HG03103 (cell line): ENCODE data around the gene HMGCS2.
A peak's percentile ranks its signal among the peaks of the same experiment; 100 is the strongest.

Experiments
- ATAC-seq: cut with Tn5 transposase; IDR thresholded peaks from one replicate; pipeline ENCODE4 v1.9.1; 2021; ENCODE audit warnings: low read depth; ENCODE audit not compliant: unreplicated experiment

HMGCS2 gene

DNA sequence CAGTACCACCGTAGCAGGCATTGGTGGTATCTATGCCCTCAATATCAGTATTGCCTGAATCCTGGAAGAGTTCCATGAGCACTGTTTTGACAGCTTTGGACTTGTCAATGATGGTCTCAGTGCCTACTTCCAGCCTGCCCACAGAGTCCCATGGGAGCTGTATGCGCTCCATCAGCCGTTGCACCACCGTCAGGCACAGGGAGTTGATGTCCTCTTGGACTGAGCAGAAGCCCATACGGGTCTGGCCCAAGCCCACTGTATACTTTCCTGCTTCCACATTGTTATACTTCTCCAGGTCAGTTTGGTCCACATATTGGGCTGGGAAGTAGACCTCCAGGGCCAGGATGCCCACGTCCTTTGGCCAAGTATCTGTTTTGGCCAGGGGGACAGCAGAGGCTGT, 4.5 kb downstream of the HMGCS2 start:
- ATAC-seq, result no peak

DNA sequence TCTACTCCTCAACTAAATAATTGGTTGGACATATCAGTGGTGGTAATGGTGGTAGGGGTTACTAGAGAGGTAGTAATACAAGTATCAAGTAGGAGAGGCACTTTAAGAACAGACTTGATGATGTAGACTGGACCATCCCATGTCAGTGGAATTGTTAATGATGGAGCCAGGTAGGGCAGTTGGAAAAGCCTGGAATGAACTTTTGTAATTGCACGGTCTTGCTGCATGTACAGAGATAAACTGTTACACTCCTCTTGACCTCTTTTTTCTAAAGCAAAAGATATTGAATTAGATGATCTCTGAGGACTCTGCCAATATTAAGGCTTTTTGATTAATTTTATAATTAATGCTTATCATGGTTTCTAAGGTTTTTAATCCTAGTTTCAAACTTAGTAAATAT, 5.8 kb downstream of the HMGCS2 start:
- no peak for ATAC-seq

DNA sequence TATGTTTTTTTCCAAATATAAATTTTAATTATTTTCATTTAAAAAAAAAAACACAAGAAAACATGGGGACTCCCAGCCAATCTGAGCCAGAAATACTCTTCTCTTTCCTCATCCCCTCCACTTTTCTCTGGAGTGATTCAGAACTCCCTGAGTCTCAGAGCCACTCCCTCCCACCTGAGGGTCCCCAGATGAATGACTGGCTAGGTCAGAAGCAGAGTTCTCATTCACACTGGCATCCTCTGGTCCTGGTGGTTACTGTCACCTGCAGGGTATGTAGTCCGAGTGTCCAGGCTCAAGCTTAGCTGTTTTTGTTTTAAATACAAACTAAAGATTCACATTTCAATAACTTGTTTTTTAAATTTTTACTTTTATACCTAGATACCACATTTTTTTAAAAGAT, 6.3 kb downstream of the HMGCS2 start:
- ATAC-seq, result no peak

DNA sequence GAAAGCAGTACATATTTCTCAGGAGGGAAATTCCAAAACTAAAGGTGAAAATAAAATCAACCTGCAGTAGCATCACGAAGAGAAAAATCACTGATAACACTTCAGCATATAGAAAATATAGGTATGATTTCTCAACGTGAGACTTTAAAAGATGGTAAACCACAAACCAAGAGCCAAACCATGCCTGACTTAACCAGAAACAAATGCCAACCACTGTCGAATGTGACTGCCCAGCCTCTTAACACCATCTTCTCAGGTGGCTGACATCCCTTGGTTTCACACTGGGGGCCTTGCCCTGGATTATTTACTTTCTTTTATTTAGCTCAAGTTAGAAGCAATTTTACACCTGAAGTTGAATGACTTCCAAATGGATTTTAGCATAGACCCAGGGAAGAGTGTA, 10.1 kb downstream of the HMGCS2 start:
- no peak for ATAC-seq

DNA sequence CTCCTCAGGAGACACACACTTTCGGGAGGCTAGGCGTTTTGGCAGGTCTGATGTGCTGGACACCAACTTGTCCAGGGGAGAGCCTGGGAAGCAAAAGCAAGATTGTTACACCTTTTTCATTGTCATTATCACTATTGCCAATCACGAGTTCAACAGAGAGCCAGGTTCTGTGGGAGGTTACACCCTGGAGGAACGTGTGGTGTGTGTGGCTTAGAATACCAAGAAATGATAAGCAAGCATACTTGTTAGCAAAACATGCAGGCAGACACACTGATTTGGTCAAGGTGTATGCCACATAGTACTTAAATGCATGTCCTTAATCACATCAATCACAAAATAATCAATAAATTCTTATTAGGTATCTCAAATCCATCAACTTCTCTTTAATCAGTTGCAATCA, 16.1 kb downstream of the HMGCS2 start:
- ATAC-seq, result no peak

DNA sequence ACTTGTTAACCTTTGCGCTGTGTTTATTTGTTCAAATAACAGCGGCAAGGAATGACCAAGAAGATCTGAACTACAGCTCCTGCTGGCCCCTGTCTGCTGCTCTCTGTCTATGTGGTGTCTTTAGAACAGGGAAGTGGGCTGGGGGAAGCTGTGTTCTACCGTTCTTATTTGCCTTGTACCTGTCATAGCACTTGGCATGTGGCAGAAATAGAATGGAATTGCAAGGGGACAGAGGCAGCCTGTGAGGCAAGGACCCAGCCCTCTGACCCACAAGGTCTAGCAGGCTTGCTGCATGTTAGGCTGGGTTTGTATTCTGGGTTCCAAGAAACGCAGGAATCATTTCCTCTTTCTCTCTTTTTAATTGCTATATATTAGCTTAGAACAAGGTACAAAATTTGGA, 20.7 kb downstream of the HMGCS2 start:
- no peak for ATAC-seq

DNA sequence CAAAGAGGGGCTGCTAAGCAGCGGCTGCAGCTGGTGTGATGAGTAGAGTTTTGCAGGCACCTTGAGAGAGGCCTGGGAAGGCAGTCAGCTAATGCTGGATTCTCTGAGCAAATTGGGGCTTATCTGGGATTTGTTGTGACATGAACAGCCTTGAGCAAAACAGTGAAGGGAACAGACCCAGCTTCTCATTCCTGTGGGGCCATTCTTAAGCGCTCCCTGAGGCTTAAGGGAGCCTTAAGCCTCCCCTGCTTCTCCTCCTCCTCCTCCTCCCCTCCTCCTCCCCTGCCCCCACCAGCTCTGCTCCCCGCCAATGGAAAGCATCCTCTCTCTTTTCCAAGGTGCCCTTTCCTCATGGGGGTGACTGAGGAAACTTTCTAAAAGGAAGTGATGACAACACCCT, 21.3 kb downstream of the HMGCS2 start:
- no peak for ATAC-seq

DNA sequence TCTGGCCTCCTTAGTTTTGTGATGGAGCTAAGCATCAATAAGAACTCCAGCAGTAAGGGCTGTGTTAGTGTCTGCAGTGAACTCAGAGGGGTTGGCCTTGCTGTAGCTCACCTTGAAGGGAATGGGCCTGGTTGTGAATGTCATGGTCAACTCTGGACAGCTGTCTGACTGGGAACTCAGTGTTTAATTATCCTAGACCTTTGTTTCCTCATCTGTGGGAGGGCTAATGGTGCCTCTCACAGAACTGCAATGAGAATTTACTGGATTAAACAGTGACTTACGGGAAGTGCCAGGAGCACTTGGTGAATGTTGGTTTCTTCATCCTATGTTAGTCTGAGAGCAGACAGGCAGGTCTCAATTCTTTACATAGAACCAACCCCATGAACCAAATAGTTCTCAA, 23.7 kb downstream of the HMGCS2 start:
- ATAC-seq, result no peak

DNA sequence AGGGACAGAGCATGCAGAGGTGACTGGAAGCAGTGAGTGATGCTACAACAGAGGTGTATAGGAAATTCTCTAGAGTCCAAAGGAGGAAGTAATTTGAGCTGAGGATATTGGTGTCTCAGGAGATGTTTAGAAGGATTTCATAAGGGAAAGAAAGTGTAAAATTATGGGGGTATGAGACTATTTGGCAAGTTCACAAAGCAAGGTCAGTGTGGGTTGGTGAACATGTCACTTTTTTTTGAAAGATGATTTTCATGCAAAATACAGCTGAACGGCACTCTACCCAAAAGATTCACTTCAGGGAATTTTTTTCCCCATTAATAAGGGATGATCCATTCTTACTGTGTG, 24.1 kb downstream of the HMGCS2 start:
- no peak for ATAC-seq

DNA sequence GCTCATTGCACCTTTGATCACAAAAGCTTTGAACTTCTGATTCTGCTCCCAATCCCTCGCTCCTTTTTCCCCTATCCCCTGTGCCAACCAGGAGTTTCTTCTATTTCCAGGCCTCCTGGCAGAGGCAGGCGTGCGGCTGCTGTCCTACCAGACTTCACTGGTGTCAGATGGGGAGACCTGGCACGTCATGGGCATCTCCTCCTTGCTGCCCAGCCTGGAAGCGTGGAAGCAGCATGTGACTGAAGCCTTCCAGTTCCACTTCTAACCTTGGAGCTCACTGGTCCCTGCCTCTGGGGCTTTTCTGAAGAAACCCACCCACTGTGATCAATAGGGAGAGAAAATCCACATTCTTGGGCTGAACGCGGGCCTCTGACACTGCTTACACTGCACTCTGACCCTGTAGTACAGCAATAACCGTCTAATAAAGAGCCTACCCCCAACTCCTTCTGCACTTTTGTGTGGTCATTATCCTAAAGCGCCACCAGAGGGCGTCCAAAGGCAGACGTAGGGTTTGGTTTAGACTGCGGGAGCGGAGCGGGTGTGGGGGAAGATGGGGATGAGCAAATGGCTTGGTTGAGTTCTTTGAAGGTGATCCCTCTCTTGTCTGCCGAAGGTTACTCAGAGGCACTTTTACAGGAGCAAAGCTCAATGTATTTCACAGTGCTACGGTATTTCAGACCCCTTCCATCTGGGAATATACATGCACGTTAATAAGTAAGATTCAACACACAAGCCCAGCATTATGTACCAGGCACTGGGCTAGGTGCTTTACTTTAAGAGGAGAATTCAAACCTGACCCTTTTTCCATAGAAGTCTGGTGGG, 24.7 kb downstream of the HMGCS2 start:
- ATAC-seq, result peak; percentile 81

DNA sequence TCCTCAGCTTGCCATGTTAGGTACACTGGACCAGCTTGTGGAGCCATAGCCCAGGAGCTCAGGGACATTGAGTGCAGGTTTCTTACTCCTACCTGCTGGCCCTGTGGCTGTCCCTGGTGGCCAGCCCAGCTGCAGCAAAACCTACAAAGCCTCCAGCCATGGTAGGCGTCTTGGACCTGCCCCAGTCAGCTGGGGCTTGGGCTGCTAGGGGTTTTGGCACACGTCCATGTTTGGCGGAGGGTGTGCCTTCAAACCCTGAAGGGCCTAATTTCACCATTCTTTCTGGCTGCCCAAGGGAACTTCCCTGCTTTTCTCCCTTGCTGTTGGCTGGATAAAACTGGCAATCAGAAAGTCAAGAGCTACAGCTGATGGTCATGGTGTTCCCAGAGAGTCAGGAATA, 25.4 kb downstream of the HMGCS2 start:
- ATAC-seq, result no peak

DNA sequence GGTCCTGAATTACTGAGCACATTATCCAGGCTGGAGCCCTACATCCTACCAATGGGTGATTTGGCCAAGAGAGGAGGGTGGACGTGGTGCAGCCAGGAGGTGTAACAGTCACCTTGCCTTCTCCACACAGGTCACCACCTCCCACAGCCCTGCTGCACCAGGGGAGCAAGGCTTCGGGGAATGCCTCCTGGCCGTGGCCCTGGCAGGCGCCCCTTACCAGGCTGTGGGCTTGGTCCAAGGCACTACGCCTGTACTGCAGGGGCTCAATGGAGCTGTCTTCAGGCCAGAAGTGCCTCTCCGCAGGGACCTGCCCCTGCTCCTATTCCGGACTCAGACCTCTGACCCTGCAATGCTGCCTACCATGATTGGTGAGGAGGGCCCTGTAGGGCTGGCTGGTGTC, 26.0 kb downstream of the HMGCS2 start:
- no peak for ATAC-seq

DNA sequence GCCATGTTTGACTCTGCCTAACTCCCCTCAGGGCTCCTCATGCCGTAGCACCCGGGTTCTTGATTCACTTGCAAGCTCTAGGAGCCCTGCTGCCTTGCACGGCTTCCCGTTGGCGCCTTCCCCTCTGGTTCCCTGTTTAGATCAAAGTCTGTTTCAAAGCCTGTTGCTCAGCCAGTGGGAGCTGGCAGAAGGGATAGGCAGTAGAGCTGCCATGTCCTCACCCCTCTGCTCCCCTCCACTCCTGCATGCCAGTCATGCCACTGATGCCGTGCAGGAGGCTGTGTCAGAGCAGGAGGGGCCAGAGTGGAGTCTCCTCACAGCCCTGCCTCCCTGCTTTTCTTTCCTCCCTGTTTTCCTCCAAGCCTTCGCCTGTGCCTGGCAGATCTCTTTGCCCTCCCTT, 26.5 kb downstream of the HMGCS2 start:
- no peak for ATAC-seq

DNA sequence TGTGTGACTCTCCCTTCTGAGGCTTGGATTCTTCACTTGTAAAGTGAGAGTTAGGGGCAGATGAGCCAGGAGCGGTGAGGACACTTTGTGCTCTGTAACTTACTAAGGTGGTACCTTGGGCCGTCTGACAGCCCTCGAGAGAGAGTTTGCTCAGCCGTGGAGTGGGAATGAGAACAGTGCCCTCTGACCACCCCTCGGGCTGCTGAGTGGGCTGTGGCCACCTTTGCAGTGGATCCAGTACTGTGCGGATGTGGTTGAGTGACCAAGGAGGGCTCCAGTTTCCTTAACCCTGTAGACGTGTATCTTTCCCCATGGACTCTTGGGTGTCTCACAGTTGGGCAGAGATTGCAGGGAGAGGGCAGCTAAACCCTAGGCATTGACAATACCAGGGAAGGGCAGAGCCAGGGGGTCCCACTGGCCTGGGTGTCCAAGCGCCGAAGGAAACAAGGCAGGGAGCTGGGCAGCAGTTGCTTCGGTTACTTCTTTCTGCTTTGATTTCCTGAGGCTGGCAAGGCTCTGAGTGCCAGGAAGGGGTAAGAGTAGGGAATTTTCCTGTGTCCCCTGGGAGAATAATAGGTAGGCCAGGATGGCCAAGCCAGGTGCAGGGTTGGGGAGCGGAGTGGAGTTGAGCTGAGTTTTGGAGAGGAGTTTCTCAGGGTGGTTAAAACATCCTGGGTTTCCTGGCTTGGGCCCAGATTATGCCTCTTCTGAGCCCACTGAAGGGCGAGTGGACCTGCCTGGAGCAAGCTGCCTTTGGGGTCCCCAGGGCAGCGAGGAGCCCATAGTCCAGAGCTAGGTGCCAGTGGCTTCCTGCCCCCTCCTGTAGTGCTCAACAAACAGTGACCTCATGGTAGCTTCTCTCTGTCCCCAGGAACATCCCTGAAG, 27.6 kb downstream of the HMGCS2 start:
- no peak for ATAC-seq

DNA sequence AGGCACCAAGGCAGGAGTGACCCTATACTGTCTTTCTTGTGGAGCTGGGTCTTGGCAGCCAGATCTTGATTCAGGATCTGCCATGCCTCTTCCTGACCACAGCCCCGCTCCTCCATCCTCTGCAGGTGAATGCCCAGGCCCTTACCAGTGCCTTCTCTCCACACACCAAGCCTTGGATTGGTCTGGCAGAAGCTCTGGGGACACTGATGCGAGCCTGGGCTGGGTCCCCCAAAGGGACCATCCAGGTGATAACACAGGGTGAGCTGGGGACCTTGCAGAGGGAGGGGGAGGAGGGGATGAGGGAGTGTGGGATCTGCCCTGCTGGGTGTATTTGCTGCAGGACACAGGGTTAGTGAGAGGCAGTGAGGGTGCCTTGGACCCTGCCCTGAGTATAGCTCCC, 28.4 kb downstream of the HMGCS2 start:
- ATAC-seq, result no peak

DNA sequence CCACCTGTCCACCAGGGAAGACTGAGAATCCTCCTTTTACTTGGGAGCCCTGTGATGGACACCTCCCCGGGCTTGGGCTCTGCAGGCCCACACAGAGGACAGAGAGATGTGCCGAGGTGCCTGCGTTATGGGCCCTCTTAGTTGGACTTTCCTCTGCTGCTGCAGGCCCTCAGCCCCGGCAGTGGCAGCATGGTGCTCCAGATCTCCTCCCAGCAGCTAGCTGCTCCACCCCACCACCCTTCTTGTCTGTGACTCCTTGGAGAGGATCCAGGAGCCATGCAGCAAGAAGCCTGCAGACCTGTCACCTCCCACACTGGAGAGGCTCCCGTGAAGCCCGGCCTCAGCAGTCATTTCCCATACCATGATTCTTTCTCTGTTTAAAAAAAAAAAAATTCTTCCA, 29.6 kb downstream of the HMGCS2 start:
- ATAC-seq, result no peak

DNA sequence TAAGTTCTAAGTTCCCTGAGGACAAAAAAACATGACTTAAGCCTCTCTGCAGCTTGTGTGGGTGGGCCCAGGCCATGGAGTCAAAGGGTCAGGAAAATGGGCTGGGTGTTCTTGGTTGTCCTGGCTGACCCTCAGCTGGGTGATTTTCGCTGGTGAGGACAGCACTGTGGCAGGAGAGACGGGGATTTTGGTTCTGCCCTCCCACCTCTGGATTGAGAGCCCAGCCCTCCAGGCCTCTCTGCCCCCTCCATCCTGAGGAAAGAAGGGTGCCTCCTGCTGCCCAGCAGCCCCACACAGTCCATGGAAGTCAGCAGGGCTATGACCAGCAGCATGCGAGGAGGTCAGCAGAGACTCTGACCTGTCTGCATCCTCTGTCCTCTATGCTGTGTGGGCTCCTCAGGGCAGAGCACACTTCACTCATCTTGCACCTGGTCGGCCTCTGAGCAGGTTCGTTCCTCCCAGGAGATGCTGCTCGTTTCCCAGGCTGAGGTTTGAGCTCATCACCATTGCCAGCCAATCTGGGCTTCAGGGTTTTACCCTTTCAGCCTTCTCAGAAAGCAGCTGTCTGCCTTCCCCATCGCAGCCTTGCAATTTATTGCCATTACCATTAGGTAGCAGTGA, 30.5 kb downstream of the HMGCS2 start:
- ATAC-seq, result no peak

DNA sequence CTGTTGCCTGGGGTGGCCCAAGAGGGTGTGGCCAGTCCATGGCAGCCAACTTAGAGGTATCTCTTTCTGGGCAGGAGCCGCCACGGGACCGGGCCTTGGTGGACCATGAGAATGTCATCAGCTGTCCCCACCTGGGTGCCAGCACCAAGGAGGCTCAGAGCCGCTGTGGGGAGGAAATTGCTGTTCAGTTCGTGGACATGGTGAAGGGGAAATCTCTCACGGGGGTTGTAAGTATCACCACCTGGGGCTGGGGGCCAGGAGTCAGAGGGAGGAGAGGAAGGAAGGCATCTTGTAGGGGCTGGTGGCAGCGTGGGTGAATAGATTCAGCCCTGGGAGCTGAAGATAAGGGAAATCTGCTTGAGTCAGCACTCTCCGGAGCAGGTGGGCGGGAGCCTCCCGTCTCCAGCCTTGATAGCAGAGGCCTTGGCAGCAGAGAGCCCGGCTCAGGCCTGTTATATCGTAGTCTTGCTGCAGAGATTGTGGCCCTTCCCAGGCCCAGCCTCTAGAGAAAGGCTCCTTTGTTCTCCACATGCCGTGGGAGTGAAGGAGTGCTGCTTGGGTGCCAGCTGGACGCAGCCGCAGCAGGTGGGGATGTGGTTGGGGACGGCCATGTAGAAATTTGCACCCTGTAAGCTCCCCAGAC, 31.5 kb downstream of the HMGCS2 start:
- ATAC-seq, result no peak

DNA sequence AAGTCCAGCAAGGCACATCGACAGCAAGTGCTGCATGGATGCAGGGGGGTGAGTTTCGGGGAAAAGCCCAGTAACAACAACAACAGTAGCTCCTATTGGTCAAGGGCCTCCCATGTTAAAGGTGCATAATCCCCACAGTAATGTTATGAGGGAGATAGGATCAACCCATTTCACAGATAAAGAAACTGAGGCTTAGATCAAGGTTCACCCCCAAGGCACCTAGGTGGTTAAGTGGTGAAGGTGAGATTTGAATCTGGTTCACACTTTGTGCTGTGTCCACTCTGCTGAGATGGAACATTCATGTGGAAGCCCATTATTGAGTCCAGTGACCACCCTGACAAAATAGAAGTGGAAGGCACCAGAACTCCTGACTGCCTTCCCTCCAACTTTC, 32.1 kb downstream of the HMGCS2 start:
- no peak for ATAC-seq

DNA sequence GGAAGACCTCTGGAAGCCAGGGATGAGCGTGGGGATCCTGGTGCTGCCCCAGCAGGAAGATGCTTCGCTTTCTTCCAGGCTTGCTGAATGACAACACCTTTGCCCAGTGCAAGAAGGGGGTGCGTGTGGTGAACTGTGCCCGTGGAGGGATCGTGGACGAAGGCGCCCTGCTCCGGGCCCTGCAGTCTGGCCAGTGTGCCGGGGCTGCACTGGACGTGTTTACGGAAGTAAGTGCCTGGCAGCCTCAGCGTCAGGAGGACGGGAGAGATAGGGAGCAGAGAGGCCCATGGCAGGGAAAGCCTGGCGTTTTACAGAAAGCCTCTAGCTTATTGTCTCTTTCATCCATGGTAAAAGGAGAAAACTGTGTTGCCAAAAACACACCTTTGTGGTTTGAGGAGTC, 33.5 kb downstream of the HMGCS2 start:
- no peak for ATAC-seq

DNA sequence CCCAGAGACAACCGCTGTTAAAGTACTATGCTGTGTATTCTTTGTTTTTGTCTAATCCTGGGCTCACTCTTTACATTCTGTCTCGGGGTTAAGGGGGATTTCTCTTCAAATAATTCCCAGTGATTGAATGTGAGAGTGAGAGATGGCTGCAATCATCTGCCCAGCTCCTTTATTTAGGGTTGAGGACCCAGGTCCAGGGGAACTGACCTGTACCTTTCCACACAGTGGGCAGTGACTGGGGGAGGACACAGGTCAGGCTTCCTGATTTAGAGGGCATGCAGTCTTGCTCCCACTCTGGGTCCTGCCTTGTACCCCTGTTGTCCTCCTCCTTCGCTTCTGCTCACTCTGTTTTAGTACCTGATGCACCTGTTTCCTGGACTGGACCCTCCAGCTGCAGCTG, 35.0 kb downstream of the HMGCS2 start:
- no peak for ATAC-seq
